SU-DHL-6 (cell line): ENCODE measurements around the gene SPATA7.

ENCODE experiments used
- H2AFZ ChIP-seq: fragments of 200-600 bp; sonication (generic); 2 replicates; pipeline ENCODE4 v1.6.1; 2014; ENCODE audit warnings: low read depth, mild to moderate bottlenecking, moderate library complexity, mixed read lengths, antibody characterized with exemption, low read length; ENCODE audit not compliant: severe bottlenecking
- H3F3A ChIP-seq: fragments of 200-600 bp; shearing (Covaris generic); 2 replicates; pipeline ENCODE4 v1.6.0; 2016; ENCODE audit warnings: antibody characterized with exemption, mild to moderate bottlenecking; ENCODE audit not compliant: insufficient read depth
- H3K27ac ChIP-seq: fragments of 200-600 bp; sonication (generic); 2 replicates; pipeline ENCODE4 v1.5.1; 2016; ENCODE audit warnings: low read depth, mild to moderate bottlenecking, low read length, moderate library complexity, mixed read lengths
- H3K27me3 ChIP-seq: fragments of 200-600 bp; sonication (generic), shearing (Covaris generic); 2 replicates; pipeline ENCODE4 v1.6.0; 2014; ENCODE audit warnings: mild to moderate bottlenecking, low read length
- H3K36me3 ChIP-seq: fragments of 200-600 bp; sonication (generic); 2 replicates; pipeline ENCODE4 v1.6.1; 2014; ENCODE audit warnings: mild to moderate bottlenecking, low read length, mixed read lengths
- H3K4me2 ChIP-seq: fragments of 300-600, 200-600 bp; shearing (Covaris generic), sonication (generic); 2 replicates; pipeline ENCODE4 v1.6.0; 2014; ENCODE audit warnings: low read length, low read depth, mild to moderate bottlenecking; ENCODE audit not compliant: poor library complexity, severe bottlenecking
- H3K4me3 ChIP-seq: fragments of 200-600 bp; sonication (generic); 2 replicates; pipeline ENCODE4 v1.5.1; 2014; ENCODE audit warnings: antibody characterized with exemption, low read length, mild to moderate bottlenecking, mixed read lengths; ENCODE audit not compliant: insufficient read depth, poor library complexity, severe bottlenecking
- H3K79me2 ChIP-seq: fragments of 200-600 bp; sonication (generic); 2 replicates; pipeline ENCODE4 v1.6.1; 2014; ENCODE audit warnings: mild to moderate bottlenecking, low read length, moderate library complexity; ENCODE audit not compliant: insufficient read depth
- H3K9ac ChIP-seq: fragments of 200-600 bp; sonication (generic); 2 replicates; pipeline ENCODE4 v1.7.0; 2014; ENCODE audit warnings: mild to moderate bottlenecking, low read length
- H3K9me2 ChIP-seq: fragments of 200-600 bp; sonication (generic); replicated peaks from 2 replicates; pipeline ENCODE4 v1.6.1; 2014; ENCODE audit warnings: low read length; ENCODE audit not compliant: insufficient read depth
- H3K9me3 ChIP-seq: fragments of 200-600 bp; sonication (generic); 2 replicates; pipeline ENCODE4 v1.6.1; 2014; ENCODE audit warnings: low read length, mixed read lengths; ENCODE audit not compliant: insufficient read depth
- H4K20me1 ChIP-seq: fragments of 200-600 bp; sonication (generic); 2 replicates; pipeline ENCODE4 v1.6.1; 2014; ENCODE audit warnings: low read depth, mild to moderate bottlenecking, antibody characterized with exemption, low read length, moderate library complexity, mixed read lengths
- CTCF ChIP-seq: fragments of 200-600 bp; sonication (generic); IDR thresholded peaks from one replicate; pipeline ENCODE4 v1.5.1; 2017; ENCODE audit warnings: antibody characterized with exemption, mild to moderate bottlenecking, low read length, moderate library complexity; ENCODE audit not compliant: insufficient read depth, poor library complexity, severe bottlenecking
- EZH2phosphoT487 ChIP-seq: fragments of 200-600 bp; sonication (generic), shearing (Covaris generic); conservative IDR thresholded peaks from 2 replicates; pipeline ENCODE4 v1.6.1; 2018; ENCODE audit warnings: mild to moderate bottlenecking, antibody characterized with exemption, low read length, moderate library complexity, mixed read lengths

The SPATA7 gene

DNA sequence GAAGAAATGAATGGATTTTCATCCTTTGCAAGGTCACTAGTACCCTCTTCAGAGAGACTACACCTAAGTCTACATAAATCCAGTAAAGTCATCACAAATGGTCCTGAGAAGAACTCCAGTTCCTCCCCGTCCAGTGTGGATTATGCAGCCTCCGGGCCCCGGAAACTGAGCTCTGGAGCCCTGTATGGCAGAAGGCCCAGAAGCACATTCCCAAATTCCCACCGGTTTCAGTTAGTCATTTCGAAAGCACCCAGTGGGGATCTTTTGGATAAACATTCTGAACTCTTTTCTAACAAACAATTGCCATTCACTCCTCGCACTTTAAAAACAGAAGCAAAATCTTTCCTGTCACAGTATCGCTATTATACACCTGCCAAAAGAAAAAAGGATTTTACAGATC lies 40.8 kb downstream of the SPATA7 start:
- no peak for TF ChIP-seq EZH2phosphoT487
- no peak overlapping the region for H3K27ac ChIP-seq
- H3K36me3 ChIP-seq = no peaks in the 10 kb centered on the region
- no peaks in the 10 kb centered on the region for H3K9me3 ChIP-seq
- no peaks in the 10 kb centered on the region for H3F3A ChIP-seq
- H3K4me3 ChIP-seq = no peak overlapping the region
- H3K9ac ChIP-seq = no peak overlapping the region
- no peaks in the 10 kb centered on the region for H4K20me1 ChIP-seq
- no peaks in the 10 kb centered on the region for H3K9me2 ChIP-seq
- no peaks in the 10 kb centered on the region for H3K27me3 ChIP-seq
- H3K4me2 ChIP-seq = no peak overlapping the region
- no peaks in the 10 kb centered on the region for H3K79me2 ChIP-seq
- H2AFZ ChIP-seq = no peak overlapping the region

DNA sequence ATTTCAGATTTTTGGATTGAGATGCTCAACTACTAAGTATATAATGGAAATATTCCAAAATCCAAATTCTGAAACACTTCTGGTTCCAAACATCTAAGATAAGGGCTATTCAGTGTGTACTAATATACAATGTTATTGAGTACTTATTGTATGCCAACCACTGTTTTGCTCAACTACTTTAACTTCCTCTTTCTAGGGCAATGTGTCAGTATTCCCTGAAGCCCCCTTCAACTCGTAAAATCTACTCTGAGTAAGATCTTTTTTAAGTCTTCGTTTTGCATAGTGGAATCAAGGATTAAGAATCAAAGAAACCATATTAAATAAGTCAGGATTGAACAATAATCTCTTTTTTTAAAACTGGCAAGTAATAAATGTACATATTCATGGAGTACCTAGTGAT lies 45.5 kb downstream of the SPATA7 start:
- H3K27me3 ChIP-seq = no peaks in the 10 kb centered on the region
- H4K20me1 ChIP-seq = no peaks in the 10 kb centered on the region
- H3K27ac ChIP-seq = no peak overlapping the region
- no peak overlapping the region for H3K4me2 ChIP-seq
- TF ChIP-seq EZH2phosphoT487 (no peak), CTCF (no peak)
- no peak overlapping the region for H3K9ac ChIP-seq
- no peak overlapping the region for H3K4me3 ChIP-seq
- H3K9me3 ChIP-seq = no peaks in the 10 kb centered on the region
- no peak overlapping the region for H2AFZ ChIP-seq
- H3K79me2 ChIP-seq = no peaks in the 10 kb centered on the region
- H3K9me2 ChIP-seq = no peaks in the 10 kb centered on the region
- H3F3A ChIP-seq = no peaks in the 10 kb centered on the region
- H3K36me3 ChIP-seq = no peaks in the 10 kb centered on the region

- Histone ChIP-seq H3K27me3 (no peaks in the 10 kb centered on the region), H3K4me3 (no peak overlapping the region), H3K27ac (no peak overlapping the region), H3K9me2 (no peaks in the 10 kb centered on the region), H3K36me3 (no peaks in the 10 kb centered on the region), H4K20me1 (no peaks in the 10 kb centered on the region), H3K9ac (no peak overlapping the region), H3K4me2 (no peak overlapping the region), H2AFZ (no peak overlapping the region), H3F3A (no peaks in the 10 kb centered on the region), H3K9me3 (no peaks in the 10 kb centered on the region), H3K79me2 (no peaks in the 10 kb centered on the region)
- TF ChIP-seq CTCF = no peak
- no peak for TF ChIP-seq EZH2phosphoT487
These were observed 52.2 kb downstream of the SPATA7 start for GRCh38 chr14:88437658-88438057.

DNA sequence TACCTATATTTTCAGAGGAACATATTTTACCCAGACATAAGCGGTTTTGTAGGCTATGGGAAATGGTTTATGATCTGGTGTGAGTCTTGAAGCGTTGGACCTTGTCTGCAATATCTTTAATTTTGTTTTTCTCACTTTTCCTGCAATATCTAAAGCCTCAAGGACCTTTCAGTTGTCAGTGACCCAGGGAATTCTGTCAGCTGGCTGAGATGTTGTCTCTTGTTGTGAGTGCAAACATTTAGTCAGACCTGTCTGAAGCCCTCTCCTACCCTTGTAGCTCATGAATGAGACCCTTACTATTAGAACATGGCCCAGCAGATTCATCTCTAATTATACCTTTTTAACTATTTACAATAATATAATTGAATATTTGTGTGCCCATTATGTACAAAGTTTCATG lies 53.6 kb downstream of the SPATA7 start:
- Histone ChIP-seq H3K9me2 (no peaks in the 10 kb centered on the region), H3F3A (no peaks in the 10 kb centered on the region), H3K27ac (no peak overlapping the region), H3K4me3 (no peak overlapping the region), H2AFZ (no peak overlapping the region), H4K20me1 (no peaks in the 10 kb centered on the region), H3K9ac (no peak overlapping the region), H3K36me3 (no peaks in the 10 kb centered on the region), H3K9me3 (no peaks in the 10 kb centered on the region), H3K4me2 (no peak overlapping the region), H3K79me2 (no peaks in the 10 kb centered on the region), H3K27me3 (no peaks in the 10 kb centered on the region)
- TF ChIP-seq EZH2phosphoT487 = no peak
- TF ChIP-seq CTCF = no peak
